Suprapubic skin (tissue), 4 donors: Measurements from ENCODE around the gene CEP70. TPM values are rescaled to one million over a fixed set of nuclear protein-coding genes. Genes with fewer than 3 reads are reported as not detected.

Source experiments
- DNase-seq, 2 donors: peaks; one replicate each; pipeline ENCODE4 v3.0.0-alpha.2; 2019; ENCODE audit warnings: low spot score in 2 of 2
- H3K27ac ChIP-seq: fragments of 200-600 bp; sonication (generic); one replicate; pipeline ENCODE4 v1.5.1; 2019
- H3K27me3 ChIP-seq: fragments of 200-600 bp; sonication (generic); one replicate; pipeline ENCODE4 v1.5.1; 2019
- H3K36me3 ChIP-seq: fragments of 200-600 bp; sonication (generic); one replicate; pipeline ENCODE4 v1.5.1; 2019
- H3K4me1 ChIP-seq: fragments of 200-600 bp; sonication (generic); one replicate; pipeline ENCODE4 v1.5.1; 2019
- H3K4me3 ChIP-seq: fragments of 200-600 bp; sonication (generic); one replicate; pipeline ENCODE4 v1.5.1; 2019; ENCODE audit warnings: mild to moderate bottlenecking
- H3K9me3 ChIP-seq: fragments of 200-600 bp; sonication (generic); one replicate; pipeline ENCODE4 v1.5.1; 2019
- EP300 ChIP-seq: sonication (generic); formaldehyde crosslinking; IDR thresholded peaks from one replicate; pipeline ENCODE4 v1.6.1; 2017; ENCODE audit warnings: antibody characterized with exemption
- POLR2A ChIP-seq, 2 donors: fragments of 450-650 bp; IDR thresholded peaks; one replicate each; pipeline ENCODE4 v1.6.1; 2017; ENCODE audit warnings: antibody characterized with exemption in 2 of 2, mild to moderate bottlenecking in 2 of 2, moderate library complexity in 2 of 2
- POLR2AphosphoS5 ChIP-seq, 3 donors: sonication (generic); formaldehyde crosslinking; IDR thresholded peaks; one replicate each; pipeline ENCODE4 v1.6.1; 2017; ENCODE audit warnings: antibody characterized with exemption in 3 of 3
- WGBS: methylation state at CpG from one replicate; pipeline ENCODE4 v1.1.5; 2018; 5-methylcytosine and 5-hydroxymethylcytosine counted together
- total RNA-seq, 4 donors: library from RNA; depleted of rRNA; stranded (reverse); fragments of >200 nt; gene quantifications; one replicate each; pipeline ENCODE4 v1.1.0, GENCODE V29; 2016
- TF ChIP-seq, protein P1 (sequence below), 2 donors: fragments of 200-600 bp in 1 of 2; fragments of 450-650 bp in 1 of 2; sonication (generic) in 1 of 2; IDR thresholded peaks; one replicate each; pipeline ENCODE4 v1.5.1; 2016 to 2019; ENCODE audit warnings: antibody characterized with exemption in 2 of 2, mild to moderate bottlenecking in 1 of 2, moderate library complexity in 1 of 2

The CEP70 gene
- total RNA-seq, 4 donors from 2014 or later = 6.3 to 15.7 (median 7.2) TPM

DNA sequence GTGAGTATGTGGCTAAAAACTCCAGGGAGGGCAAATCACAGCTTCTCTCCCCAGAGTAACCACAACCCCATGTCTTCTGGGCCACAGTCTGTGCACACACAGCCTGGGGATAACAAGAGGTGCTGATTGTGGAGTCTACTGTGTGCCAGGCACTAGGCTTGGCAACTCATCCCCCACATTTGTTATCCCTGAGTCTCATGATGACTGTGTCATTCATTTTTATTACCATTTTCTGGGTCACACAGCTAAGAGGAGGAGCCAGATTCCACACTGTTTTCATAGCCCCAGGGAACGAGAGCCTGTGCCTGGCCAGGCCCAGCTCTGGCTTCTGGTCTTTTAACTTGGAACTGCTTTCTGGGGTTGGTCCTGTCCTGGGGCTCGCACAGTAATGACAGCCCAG, 125.2 kb downstream of the CEP70 start:
- no peak for DNase-seq
- Histone ChIP-seq H3K27ac (no peak overlapping the region), H3K9me3 (no peaks in the 10 kb centered on the region), H3K4me1 (peaks cover 4% of the 10 kb centered on the region), H3K36me3 (no peaks in the 10 kb centered on the region), H3K4me3 (no peak overlapping the region), H3K27me3 (no peaks in the 10 kb centered on the region)
- 29% methylated on average over 2 of the region's 2 CpGs for WGBS
- TF ChIP-seq EP300 = no peak
- TF ChIP-seq POLR2A (IDR thresholded peaks at IDR 0.05) = no peak
- TF ChIP-seq, protein P1, sequence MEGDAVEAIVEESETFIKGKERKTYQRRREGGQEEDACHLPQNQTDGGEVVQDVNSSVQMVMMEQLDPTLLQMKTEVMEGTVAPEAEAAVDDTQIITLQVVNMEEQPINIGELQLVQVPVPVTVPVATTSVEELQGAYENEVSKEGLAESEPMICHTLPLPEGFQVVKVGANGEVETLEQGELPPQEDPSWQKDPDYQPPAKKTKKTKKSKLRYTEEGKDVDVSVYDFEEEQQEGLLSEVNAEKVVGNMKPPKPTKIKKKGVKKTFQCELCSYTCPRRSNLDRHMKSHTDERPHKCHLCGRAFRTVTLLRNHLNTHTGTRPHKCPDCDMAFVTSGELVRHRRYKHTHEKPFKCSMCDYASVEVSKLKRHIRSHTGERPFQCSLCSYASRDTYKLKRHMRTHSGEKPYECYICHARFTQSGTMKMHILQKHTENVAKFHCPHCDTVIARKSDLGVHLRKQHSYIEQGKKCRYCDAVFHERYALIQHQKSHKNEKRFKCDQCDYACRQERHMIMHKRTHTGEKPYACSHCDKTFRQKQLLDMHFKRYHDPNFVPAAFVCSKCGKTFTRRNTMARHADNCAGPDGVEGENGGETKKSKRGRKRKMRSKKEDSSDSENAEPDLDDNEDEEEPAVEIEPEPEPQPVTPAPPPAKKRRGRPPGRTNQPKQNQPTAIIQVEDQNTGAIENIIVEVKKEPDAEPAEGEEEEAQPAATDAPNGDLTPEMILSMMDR (IDR thresholded peaks at IDR 0.05) = no peak
- TF ChIP-seq POLR2AphosphoS5 (IDR thresholded peaks at IDR 0.05) = no peak

DNA sequence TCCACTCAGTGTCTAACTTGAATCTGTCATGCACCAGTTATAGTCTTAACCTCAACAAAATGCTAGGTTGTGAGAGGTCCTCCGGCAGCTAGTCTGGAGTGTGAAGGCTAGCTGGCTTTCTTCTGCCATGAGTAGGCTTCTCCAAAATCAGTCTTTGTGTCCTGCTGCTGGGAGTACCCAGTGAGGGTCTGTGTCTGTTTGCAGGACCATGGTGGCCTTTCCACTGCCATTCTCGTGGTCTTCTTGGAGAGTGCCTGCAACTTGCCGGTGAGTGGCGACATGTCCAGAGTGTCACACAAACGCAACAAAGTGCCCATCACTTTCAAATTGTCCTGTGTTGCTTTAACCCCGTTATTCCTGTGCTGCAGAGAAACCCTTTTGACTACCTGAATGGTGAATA, 125.6 kb downstream of the CEP70 start:
- H3K9me3 ChIP-seq = no peaks in the 10 kb centered on the region

GRCh38 chr3:138467931-138468330, 126.1 kb downstream of the CEP70 start:
- H3K4me3 ChIP-seq = no peak overlapping the region
- H3K27ac ChIP-seq = no peak overlapping the region
- H3K36me3 ChIP-seq = no peaks in the 10 kb centered on the region
- no peak for TF ChIP-seq EP300
- TF ChIP-seq, protein P1 (IDR thresholded peaks at IDR 0.05) = no peak
- no peak for TF ChIP-seq POLR2AphosphoS5 (IDR thresholded peaks at IDR 0.05)
- no peak for TF ChIP-seq POLR2A (IDR thresholded peaks at IDR 0.05)
- peaks cover 4% of the 10 kb centered on the region for H3K4me1 ChIP-seq
- no peaks in the 10 kb centered on the region for H3K9me3 ChIP-seq
- 97% methylated on average over 5 of the region's 5 CpGs for WGBS
- no peaks in the 10 kb centered on the region for H3K27me3 ChIP-seq
- DNase-seq = no peak

More for the DNA sequence above, 125.6 kb downstream of the CEP70 start:
- Histone ChIP-seq H3K36me3 (no peaks in the 10 kb centered on the region), H3K27ac (no peak overlapping the region), H3K4me1 (peaks cover 4% of the 10 kb centered on the region), H3K27me3 (no peaks in the 10 kb centered on the region), H3K4me3 (no peak overlapping the region)
- 69% methylated on average over 6 of the region's 6 CpGs for WGBS
- no peak for DNase-seq
- TF ChIP-seq, protein P1 (IDR thresholded peaks at IDR 0.05) = no peak
- TF ChIP-seq POLR2AphosphoS5 (IDR thresholded peaks at IDR 0.05) (no peak), POLR2A (IDR thresholded peaks at IDR 0.05) (no peak), EP300 (no peak)

GRCh38 chr3:138465925-138466324, 128.1 kb downstream of the CEP70 start:
- H3K27ac ChIP-seq = no peak overlapping the region
- WGBS = 53% methylated on average over 2 of the region's 2 CpGs
- H3K27me3 ChIP-seq = no peaks in the 10 kb centered on the region
- peaks cover 4% of the 10 kb centered on the region for H3K4me1 ChIP-seq
- no peaks in the 10 kb centered on the region for H3K36me3 ChIP-seq
- H3K4me3 ChIP-seq = no peak overlapping the region
- TF ChIP-seq POLR2AphosphoS5 (IDR thresholded peaks at IDR 0.05) = no peak
- no peak for TF ChIP-seq POLR2A (IDR thresholded peaks at IDR 0.05)
- TF ChIP-seq, protein P1 (IDR thresholded peaks at IDR 0.05) = no peak
- TF ChIP-seq EP300 = no peak
- H3K9me3 ChIP-seq = no peaks in the 10 kb centered on the region
- DNase-seq = no peak

DNA sequence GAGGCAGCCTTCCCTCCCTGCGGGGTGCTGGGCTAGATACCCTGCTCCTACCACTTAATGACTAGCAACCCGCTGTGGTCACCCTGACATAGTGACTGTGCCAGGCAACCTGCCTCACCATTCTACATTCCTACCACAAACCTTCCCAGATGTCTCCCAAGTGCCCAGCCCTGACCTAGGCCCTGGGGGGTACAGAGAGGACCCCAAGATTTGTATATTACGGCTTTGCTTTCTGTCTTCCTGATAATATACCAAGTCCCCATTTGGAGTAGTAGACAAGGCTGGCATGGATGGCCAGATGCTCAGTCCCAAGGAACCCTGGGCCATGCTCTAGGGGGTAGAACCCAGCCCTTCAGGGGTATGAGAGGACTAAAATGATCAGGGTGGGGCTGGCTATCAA, 128.6 kb downstream of the CEP70 start:
- Histone ChIP-seq H3K9me3 (no peaks in the 10 kb centered on the region), H3K36me3 (no peaks in the 10 kb centered on the region), H3K4me3 (no peak overlapping the region), H3K27ac (no peak overlapping the region), H3K27me3 (no peaks in the 10 kb centered on the region), H3K4me1 (peaks cover 4% of the 10 kb centered on the region)
- TF ChIP-seq, protein P1 (IDR thresholded peaks at IDR 0.05) = no peak
- TF ChIP-seq POLR2A (IDR thresholded peaks at IDR 0.05) (no peak), EP300 (no peak), POLR2AphosphoS5 (IDR thresholded peaks at IDR 0.05) (no peak)
- no peak for DNase-seq
- WGBS = 97% methylated on average over 3 of the region's 3 CpGs
